Dedifferentiated amniotic fluid mesenchymal stem cell (primary cell): ENCODE results near the gene TCF4.

ENCODE experiments used
- DNase-seq: peaks from one replicate; pipeline ENCODE4 v3.0.0-alpha.2; 2016; ENCODE audit errors: extremely low spot score

The TCF4 gene

GRCh38 chr18:55346961-55347740, 240.8 kb downstream of the TCF4 start:
- no peak for DNase-seq

GRCh38 chr18:55346387-55346786, 241.6 kb downstream of the TCF4 start:
- DNase-seq, result no peak

GRCh38 chr18:55345103-55345950, 242.7 kb downstream of the TCF4 start:
- DNase-seq, result no peak

- no peak for DNase-seq
Observed at GRCh38 chr18:55343396-55344073, 244.5 kb downstream of the TCF4 start.

- DNase-seq, result no peak
Observed at GRCh38 chr18:55340998-55341397, 247.0 kb downstream of the TCF4 start.

GRCh38 chr18:55339990-55340389, 248.0 kb downstream of the TCF4 start:
- no peak for DNase-seq

- no peak for DNase-seq
Observed at GRCh38 chr18:55338978-55339650, 248.9 kb downstream of the TCF4 start.

- no peak for DNase-seq
Observed at GRCh38 chr18:55337908-55338521, 250.0 kb downstream of the TCF4 start.

- no peak for DNase-seq
Observed at GRCh38 chr18:55337138-55337537, 250.9 kb downstream of the TCF4 start.

- DNase-seq, result no peak
Observed at GRCh38 chr18:55336438-55337100, 251.4 kb downstream of the TCF4 start.

GRCh38 chr18:55334875-55335274, 253.1 kb downstream of the TCF4 start:
- no peak for DNase-seq

- DNase-seq, result no peak
Observed at GRCh38 chr18:55331301-55331700, 256.7 kb downstream of the TCF4 start.

- DNase-seq, result no peak
Observed at GRCh38 chr18:55328301-55328700, 259.7 kb downstream of the TCF4 start.

- no peak for DNase-seq
Observed at GRCh38 chr18:55327454-55327853, 260.5 kb downstream of the TCF4 start.

- DNase-seq, result no peak
Observed at GRCh38 chr18:55326134-55326533, 261.9 kb downstream of the TCF4 start.

GRCh38 chr18:55324166-55324565, 263.8 kb downstream of the TCF4 start:
- no peak for DNase-seq

GRCh38 chr18:55323051-55323994, 264.7 kb downstream of the TCF4 start:
- no peak for DNase-seq

GRCh38 chr18:55322178-55322735, 265.7 kb downstream of the TCF4 start:
- DNase-seq, result peak; percentile 88
